Colonic mucosa (tissue), 2 donors: ENCODE results near the gene PIGH. TPM values are rescaled to one million over a fixed set of nuclear protein-coding genes. Genes with fewer than 3 reads are reported as not detected.

Experiments used
- total RNA-seq, 2 donors: library from RNA; stranded (reverse); fragmentation: NEBNext Ultra II Directional in 1 of 2; extraction: Animal tissue kit (Norgen Biotek cat#: 25700) in 1 of 2; gene quantifications; one replicate each; pipeline ENCODE4 v1.2.1, GENCODE V29; 2021
- donor health status: DM: no; HTN: no; CAD: no.
- donor health status: DM: no; HTN: no; CAD: no.

The PIGH gene
- total RNA-seq, 2 donors from 2014 or later, result 16.3 to 17.1 TPM

Other genes with a start within 250 kb of the PIGH start
- 100 to 1,000 TPM in 1 of 2 donors, 10 to 100 TPM in 1; 75.8 to 106 TPM for gene ATP6V1D, start 240.5 kb downstream of the PIGH start, total RNA-seq
- 100 to 1,000 TPM in 1 of 2 donors, 10 to 100 TPM in 1; 73.7 to 130 TPM for gene EIF2S1, start 239.9 kb downstream of the PIGH start, total RNA-seq
- 10 to 100 TPM; 71.6 to 84.0 TPM for gene PLEK2, start 188.1 kb downstream of the PIGH start, total RNA-seq
- 10 to 100 TPM in 1 of 2 donors, 1 to 10 TPM in 1; 6.9 to 11.3 TPM for gene TMEM229B, start 111.5 kb downstream of the PIGH start, total RNA-seq
- 10 to 100 TPM; 47.1 to 63.1 TPM for gene PLEKHH1, start 67.0 kb downstream of the PIGH start, total RNA-seq
- gene ARG2, start 19.7 kb upstream of the PIGH start, total RNA-seq, result 10 to 100 TPM in 1 of 2 donors, 1 to 10 TPM in 1; 4.7 to 11.5 TPM
- 100 to 1,000 TPM; 116 to 121 TPM for gene VTI1B, start 74.4 kb upstream of the PIGH start, total RNA-seq
- gene RDH11, start 95.5 kb upstream of the PIGH start, total RNA-seq, result 10 to 100 TPM; 60.0 to 81.7 TPM
- not detected for gene RDH12, start 101.6 kb upstream of the PIGH start, total RNA-seq
- 10 to 100 TPM; 19.1 to 19.2 TPM for gene ZFYVE26, start 216.3 kb upstream of the PIGH start, total RNA-seq
- gene RAD51B, start 219.5 kb upstream of the PIGH start, total RNA-seq, result 10 to 100 TPM; 12.7 to 22.0 TPM